IMR-90 (cell line): ENCODE measurements around the gene RPS6KA6.

Source experiments
- CEBPB ChIP-seq: IDR thresholded peaks from 2 replicates; pipeline ENCODE4 v1.6.1; 2012; ENCODE audit warnings: low read depth, low read length, improper control_type of control experiment
- CHD1 ChIP-seq: IDR thresholded peaks from 2 replicates; pipeline ENCODE4 v1.6.1; 2012; ENCODE audit warnings: low read depth, low read length, improper control_type of control experiment
- CTCF ChIP-seq: conservative IDR thresholded peaks from 2 replicates; pipeline ENCODE4 v1.5.1; 2012; ENCODE audit warnings: mild to moderate bottlenecking, low read depth, low read length, improper control_type of control experiment
- ELK1 ChIP-seq: fragments of 150-350 bp; IDR thresholded peaks from 2 replicates; pipeline ENCODE4 v1.6.1; 2016; ENCODE audit warnings: low read depth, mild to moderate bottlenecking, low read length, moderate library complexity, borderline replicate concordance
- MAFK ChIP-seq: IDR thresholded peaks from 2 replicates; pipeline ENCODE4 v1.6.1; 2012; ENCODE audit warnings: low read depth, low read length, improper control_type of control experiment
- MAZ ChIP-seq: IDR thresholded peaks from 2 replicates; pipeline ENCODE4 v1.6.1; 2012; ENCODE audit warnings: low read depth, mild to moderate bottlenecking, low read length, improper control_type of control experiment, moderate library complexity, borderline replicate concordance
- NFE2L2 ChIP-seq: fragments of 150-350 bp; IDR thresholded peaks from 2 replicates; pipeline ENCODE4 v1.6.1; 2016; ENCODE audit warnings: low read depth, mild to moderate bottlenecking, low read length
- POLR2A ChIP-seq: IDR thresholded peaks from 2 replicates; pipeline ENCODE4 v1.6.1; 2012; ENCODE audit warnings: mild to moderate bottlenecking, low read depth, low read length
- RAD21 ChIP-seq: IDR thresholded peaks from 2 replicates; pipeline ENCODE4 v1.6.1; 2012; ENCODE audit warnings: low read length, improper control_type of control experiment
- RCOR1 ChIP-seq: IDR thresholded peaks from 2 replicates; pipeline ENCODE4 v1.6.1; 2012; ENCODE audit warnings: mild to moderate bottlenecking, low read length, improper control_type of control experiment; ENCODE audit not compliant: insufficient replicate concordance
- RFX5 ChIP-seq: IDR thresholded peaks from 2 replicates; pipeline ENCODE4 v1.8.0; 2012; ENCODE audit warnings: low read depth, mild to moderate bottlenecking, low read length, moderate library complexity
- SMC3 ChIP-seq: fragments of 150-350 bp; IDR thresholded peaks from 2 replicates; pipeline ENCODE4 v1.6.1; 2016; ENCODE audit warnings: low read depth, mild to moderate bottlenecking, antibody characterized with exemption, low read length, moderate library complexity
- USF2 ChIP-seq: fragments of 150-350 bp; IDR thresholded peaks from 2 replicates; pipeline ENCODE4 v1.6.1; 2017; ENCODE audit warnings: mild to moderate bottlenecking, antibody characterized with exemption, low read length, low read depth

- TF ChIP-seq CTCF (no peak), USF2 (no peak), RFX5 (no peak), RCOR1 (no peak), NFE2L2 (no peak), CHD1 (no peak), POLR2A (no peak), CEBPB (no peak), ELK1 (no peak), RAD21 (no peak), SMC3 (no peak), MAFK (no peak), MAZ (no peak)
Measured at GRCh38 chrX:84047339-84047738, 140.7 kb downstream of the RPS6KA6 start.
